ENCODE data around the gene ARHGAP10.

ARHGAP10 gene

DNA sequence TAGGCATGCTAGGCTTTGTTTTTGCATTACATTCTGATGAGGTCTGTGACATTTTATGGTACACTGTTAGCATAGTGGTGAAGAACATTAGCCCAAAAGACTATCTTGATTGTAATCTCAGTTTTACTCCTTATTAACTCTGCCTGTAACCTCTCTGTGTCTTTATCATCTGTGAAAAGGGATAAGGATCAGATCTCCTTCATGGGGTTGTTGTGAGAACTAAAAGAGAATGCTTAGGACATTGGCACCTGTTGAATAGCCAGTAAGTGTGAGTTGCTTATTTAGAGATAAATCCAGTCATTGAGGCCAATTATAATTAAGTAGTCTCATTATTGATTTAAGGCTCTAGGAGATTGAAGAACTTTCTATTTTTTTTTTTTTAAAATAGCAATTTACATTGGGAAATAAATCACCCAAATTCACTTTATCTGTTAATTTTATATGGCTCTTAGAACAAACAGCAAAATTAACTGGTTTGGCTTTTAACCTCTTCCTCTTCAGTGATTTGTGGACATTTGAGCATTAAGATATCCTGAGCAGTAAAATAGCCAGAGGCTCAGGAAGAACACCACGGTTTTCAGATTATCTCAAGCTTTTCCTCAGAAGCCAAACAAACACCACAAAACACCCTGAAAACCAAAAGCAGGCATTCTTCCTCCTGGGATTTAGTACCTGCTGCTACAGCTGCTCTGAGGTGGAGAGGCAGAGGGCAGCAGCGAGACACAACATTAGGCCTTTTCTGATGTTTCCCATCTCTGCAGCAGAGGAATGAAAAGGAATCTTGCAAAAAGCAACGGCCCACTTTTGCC is 192.9 kb downstream of the ARHGAP10 start:
- no peak for DNase-seq

DNA sequence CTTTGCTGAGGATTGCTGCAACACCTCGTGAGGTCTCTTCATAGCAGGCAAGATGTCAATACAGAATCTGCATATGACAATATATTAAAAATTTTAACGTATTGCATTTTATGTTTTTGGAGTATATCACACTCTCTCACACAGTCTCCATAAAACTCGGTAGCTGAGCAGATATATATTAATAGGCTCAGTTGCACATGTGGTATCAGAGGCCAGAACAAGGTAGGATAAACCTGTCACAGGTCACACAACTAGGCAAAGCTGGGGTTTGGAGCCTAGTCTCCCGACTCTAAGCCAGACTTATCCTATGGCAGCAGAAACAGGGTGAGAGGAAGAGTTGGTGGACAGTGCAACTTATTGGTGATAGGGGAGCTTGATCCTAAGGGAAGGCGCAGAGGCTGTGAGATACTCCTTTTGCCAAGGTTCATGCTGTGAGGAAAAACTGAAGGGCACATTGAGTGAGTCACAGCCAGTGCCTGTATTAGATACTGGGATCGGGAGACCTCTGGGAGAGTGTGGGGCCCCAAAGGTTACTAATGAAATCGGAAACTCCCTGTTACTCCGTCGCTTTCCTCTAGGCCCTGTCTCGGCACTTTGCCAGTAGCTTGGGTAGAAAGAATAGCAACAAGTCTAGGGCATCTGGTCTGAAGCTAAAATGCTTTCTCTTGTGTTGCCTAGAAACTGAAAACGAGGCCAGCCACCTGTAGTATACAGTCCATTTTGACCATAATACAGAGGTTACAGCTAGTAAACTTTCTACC is 195.7 kb downstream of the ARHGAP10 start:
- no peak for DNase-seq

GRCh38 chr4:147928400-147928799 is 196.5 kb downstream of the ARHGAP10 start:
- no peak for DNase-seq

GRCh38 chr4:147929746-147930145 is 197.9 kb downstream of the ARHGAP10 start:
- DNase-seq = no peak

GRCh38 chr4:147933316-147933715 is 201.4 kb downstream of the ARHGAP10 start:
- no peak for DNase-seq

GRCh38 chr4:147933779-147934178 is 201.9 kb downstream of the ARHGAP10 start:
- DNase-seq = no peak

GRCh38 chr4:147938496-147938895 is 206.6 kb downstream of the ARHGAP10 start:
- no peak for DNase-seq

- DNase-seq = no peak
Observed at GRCh38 chr4:147940171-147940570, 208.3 kb downstream of the ARHGAP10 start.

- DNase-seq = no peak
Observed at GRCh38 chr4:147941373-147941772, 209.5 kb downstream of the ARHGAP10 start.

DNA sequence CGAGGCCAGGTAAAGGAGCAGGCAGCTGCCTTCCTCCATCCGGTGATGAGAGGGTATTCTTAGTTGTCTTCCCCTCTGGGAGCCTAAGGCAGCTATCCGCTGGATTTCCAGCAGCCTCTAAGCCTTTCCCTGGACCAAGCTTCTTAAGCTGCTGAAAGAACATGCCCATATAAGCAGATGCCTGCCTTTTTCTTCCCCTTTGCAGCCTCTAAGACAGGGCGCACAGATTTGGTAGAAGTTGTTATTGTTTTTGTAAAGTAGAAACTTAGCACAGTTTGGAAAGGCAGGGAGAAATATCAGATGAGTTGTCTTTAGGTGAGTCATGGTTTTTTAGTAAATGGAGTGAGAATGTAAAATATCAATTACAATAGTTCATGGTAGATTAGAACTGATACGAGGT is 210.8 kb downstream of the ARHGAP10 start:
- DNase-seq = no peak

GRCh38 chr4:147943159-147943638 is 211.3 kb downstream of the ARHGAP10 start:
- DNase-seq = no peak

- no peak for DNase-seq
Observed at GRCh38 chr4:147944249-147944648, 212.4 kb downstream of the ARHGAP10 start.

DNA sequence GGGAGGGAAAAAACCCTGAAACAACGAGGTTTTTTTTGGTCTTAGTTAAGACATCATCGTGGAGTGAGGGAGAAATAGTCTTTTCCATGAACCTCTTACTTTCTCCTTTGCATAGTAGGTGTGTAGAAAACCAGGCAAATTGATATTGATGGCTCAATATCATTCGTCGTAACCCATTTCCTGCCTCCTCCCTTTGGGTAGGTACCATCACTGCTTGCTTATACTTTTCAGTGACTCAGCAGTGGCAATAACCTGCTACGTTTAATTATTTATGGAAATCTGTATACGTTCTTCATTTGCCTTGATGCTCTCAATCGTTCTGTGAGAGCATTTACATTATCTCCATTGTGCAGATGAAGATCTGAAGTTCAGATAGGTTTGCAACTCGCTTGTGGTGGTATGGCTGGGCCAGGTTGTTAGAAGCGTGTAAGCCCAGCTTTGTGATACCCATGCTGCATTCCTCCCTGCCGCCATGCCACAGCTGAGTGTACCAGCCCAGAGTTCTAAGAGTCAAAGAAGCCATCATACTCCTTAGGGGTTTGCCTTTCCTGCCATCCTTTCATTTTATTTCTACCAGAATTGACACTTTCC is 212.9 kb downstream of the ARHGAP10 start:
- no peak for DNase-seq

GRCh38 chr4:147948336-147948735 is 216.4 kb downstream of the ARHGAP10 start:
- no peak for DNase-seq

GRCh38 chr4:147950261-147950660 is 218.4 kb downstream of the ARHGAP10 start:
- no peak for DNase-seq

DNA sequence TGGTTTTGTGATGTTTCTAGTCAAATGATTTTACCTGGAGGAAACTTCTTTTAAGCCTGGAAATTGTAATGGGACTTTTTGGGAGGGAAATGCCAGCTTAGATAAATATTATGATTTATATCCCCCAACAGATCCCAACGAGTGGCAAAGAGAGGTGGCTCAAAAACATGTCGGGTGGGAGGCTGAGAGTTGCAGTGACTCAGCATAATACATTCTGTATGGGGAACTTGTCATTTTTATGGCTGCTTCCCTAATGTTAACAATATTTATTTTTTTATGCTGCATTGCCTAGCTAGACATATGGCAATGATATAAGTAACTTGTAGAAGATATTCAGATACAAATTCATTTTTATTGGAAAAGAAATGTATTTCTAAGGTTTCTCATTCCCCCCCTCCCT is 219.0 kb downstream of the ARHGAP10 start:
- DNase-seq = no peak

GRCh38 chr4:147954850-147955249 is 223.0 kb downstream of the ARHGAP10 start:
- DNase-seq = no peak

GRCh38 chr4:147955827-147956558 is 224.1 kb downstream of the ARHGAP10 start:
- no peak for DNase-seq

GRCh38 chr4:147957446-147957845 is 225.6 kb downstream of the ARHGAP10 start:
- no peak for DNase-seq

DNA sequence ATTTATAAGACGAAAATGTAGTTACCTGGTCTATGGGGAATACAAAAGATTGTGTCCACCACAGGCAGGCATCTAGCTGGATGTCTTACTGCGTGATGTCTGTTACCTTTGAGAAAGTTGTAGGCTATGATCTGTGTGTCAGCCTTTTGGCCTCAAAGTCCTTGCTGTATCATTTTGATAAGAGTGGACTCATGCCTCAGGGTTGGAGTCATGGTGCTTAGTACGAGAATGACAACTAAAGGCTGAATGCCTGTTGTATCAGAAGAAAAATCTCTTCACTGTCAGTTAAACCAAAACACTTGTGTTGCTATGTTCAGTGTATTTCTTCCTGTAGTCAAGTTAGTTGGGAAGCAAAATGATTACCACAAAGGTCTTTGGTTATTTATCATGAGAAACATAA is 226.2 kb downstream of the ARHGAP10 start:
- no peak for DNase-seq

DNA sequence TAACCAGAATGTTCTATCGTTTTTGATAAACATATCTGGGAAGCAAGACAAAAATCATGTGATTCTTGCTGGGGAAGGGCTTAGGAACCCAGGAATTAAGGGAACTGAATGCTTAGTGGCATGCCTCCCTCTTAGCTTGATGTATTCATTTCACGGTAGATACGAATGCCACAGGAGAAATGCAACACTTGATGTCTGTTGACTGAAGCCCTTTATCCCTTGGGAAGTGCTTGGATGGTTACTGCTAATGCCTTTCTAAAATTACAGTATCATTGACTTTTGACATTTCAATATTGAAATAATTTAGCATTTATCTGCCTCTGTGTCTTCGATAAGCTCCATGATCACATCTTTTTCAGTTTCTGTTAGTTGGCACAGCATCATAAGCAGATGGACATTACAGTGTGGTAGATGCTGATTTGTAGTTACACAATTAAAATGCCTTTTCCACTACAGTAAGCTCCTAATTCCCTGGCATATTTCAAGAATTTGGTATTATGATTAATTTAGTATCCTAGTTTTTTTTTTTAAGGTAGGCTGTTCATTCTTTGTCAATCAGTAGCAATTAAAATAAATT is 226.7 kb downstream of the ARHGAP10 start:
- no peak for DNase-seq

- no peak for DNase-seq
Observed at GRCh38 chr4:147960971-147961370, 229.1 kb downstream of the ARHGAP10 start.

GRCh38 chr4:147963839-147964238 is 232.0 kb downstream of the ARHGAP10 start:
- no peak for DNase-seq
